GM21723 (cell line): Measurements from ENCODE around the gene FAM20C.

Experiments used
- ATAC-seq: cut with Tn5 transposase; IDR thresholded peaks from one replicate; pipeline ENCODE4 v1.9.1; 2021; ENCODE audit warnings: mild to moderate bottlenecking, moderate library complexity; ENCODE audit not compliant: unreplicated experiment

The FAM20C gene

DNA sequence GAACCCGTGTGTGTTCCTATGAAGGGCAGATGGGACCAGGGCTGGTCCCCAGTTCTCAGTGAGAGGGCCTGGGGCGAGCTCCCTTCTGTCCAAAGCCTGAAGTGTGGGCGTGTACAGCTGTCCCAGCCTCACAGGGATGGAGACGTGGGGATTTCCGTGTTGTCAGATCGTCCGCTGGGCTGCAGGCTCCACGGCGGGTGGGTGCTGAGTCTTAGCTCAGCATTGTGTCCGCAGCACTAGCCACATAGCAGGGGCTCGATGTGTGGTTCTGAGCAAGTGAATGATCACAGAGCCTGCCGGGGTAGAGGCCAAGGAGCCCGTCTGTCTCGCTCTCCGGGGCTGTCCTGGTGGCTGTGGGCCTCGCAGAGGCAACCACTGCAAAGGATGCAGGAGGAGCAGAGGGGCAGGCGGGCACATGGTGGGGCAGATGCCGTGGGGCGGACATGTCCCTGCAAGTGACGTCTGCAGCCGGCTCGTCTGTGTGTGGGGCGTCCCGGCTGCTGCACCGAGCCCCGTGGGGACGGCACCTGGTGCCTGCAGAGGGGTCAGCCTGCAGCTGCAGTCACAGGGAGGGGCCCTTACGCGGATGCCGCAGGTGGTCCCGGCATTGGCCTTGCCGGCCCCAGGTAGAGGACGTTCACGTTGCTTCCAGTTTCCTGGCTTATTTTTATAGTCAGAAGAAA, 30.9 kb downstream of the FAM20C start:
- no peak for ATAC-seq

DNA sequence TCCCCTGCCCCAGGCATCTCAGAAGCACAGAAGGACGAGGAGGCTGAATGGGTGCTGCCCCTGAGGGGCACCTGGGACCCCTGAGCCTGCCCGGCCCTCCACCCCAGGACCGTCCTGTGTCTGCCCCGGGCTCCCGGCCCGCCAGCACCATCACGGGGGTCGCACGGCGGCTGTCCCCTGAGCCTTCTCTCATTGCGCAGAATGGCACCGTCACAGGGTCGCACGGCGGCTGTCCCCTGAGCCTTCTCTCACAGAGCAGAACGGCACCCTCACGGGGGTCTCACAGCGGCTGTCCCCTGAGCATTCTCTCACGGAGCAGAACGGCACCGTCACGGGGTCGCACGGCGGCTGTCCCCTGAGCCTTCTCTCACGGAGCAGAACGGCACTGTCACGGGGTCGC, 31.5 kb downstream of the FAM20C start:
- ATAC-seq, result no peak

DNA sequence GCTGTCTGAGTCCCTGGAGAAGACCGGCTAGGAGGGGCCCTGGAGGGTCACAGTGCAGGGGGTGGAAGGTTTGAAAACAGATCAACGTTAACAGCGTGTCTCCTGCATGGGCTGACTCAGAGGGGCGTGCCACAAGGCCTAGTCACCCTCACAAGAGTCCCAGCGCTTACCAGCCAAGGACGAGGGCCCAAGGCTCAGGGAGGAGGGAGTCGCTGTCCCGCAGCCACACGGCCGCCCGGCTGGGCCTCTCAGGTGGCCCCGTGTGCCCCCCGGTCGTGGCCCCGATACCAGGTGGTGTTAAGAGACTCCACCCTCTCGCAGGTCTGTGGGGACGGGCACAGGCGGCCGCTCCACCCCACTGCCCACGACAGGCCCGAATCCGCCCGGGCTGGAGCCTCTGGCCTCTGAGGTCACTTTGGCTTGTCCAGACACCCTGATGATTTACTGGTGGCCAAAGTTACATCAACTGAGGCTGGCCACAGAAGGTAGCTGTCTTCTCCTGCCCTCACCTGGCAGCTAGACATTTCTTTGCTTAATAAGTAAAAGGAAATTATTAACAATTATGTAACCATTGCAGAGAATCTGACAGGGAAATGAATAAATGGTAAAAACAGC, 34.0 kb downstream of the FAM20C start:
- no peak for ATAC-seq

DNA sequence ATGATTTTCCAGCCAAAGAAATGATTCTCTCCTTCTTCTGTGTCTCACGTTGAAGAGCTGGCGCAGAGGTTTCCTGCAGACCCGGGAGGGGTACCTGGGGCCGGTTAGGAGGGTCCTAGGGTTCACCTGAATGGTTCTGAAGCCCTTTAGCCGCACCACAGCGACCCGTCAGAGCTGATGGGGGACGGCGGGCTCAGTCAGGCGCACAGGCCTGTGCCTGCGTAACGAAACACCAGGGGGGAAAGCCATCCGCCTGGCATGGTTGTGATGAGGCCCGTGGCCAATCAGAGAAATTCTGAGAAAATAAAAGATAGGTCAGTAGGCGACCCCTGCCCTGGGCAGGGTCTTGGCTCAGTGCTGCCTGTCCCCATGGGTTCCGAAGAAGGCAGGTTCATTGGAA, 35.6 kb downstream of the FAM20C start:
- ATAC-seq, result no peak

DNA sequence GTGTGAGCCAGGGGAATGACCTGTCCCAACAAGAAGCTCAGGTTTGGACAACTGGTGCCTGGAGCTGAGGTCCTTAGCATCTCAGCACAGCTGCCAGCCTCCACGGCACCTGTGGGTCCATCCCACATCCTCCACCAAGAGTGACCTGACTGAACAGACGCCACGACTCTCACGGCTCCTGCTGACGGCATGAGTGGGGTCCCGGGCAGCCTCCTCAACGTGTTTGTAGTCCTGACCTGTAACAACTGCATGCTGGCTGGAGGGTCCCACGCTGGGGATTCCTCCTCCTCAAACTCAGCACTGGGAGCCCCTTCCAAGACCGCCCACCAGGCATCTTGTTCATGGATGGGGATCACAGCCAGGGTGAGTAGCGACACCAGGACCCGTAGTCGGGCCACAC, 36.2 kb downstream of the FAM20C start:
- no peak for ATAC-seq

DNA sequence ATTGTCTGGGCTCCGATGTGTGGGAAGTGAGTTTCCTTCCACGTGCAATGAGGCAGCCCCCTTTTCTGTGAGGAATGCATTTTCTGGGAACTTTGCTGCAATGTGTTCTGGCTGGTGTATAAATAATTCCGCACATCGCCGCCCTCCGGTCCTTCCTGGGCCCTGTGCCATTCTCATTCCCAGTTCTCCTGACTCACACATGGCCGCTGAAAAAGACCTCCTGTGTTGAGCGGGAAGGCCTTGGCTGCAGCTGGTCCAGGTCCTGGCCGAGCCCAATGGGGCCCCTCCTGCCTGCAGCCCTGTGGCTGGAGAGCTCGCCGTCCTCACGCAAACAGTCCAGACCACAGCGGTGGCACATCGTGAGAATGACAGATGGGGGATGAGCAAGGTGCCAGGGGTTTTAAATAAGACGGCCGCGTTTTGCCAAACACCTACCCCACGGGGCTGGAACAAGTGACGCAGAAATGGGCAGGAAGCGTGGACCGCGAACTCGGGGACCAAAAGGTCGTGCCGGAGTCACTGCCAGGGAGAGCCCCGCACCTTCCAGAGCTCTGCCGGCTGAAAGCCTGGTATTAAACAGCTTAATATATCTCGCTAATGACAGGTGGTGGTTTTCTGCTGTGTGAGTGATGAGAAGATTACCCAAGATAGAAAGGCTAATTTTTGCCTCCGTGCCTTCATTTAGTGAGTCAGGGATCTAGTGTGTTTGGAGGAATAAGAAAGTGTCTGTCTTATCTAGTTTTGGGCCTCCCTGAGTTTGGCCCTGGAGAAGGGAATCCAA, 37.0 kb downstream of the FAM20C start:
- ATAC-seq, result no peak

DNA sequence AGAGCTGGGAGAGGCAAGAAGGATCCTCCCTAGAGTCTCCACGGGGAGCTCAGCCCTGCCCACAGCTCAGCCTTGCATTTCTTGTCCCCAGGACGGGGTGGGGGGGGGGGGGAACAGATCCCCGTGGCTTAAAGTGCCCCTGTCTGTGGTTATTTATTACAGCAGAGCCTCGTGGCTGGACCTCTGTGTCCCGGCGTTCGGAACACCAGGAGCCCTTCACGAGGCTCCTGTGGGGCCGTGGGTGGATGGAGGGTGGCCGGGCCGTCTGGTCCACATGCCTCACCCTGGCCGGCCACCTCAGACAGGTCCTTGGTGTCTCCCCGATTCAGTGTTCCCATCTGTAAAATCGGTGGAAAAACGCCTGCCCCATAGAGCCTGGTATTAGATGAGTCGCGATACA, 37.9 kb downstream of the FAM20C start:
- ATAC-seq, result no peak

DNA sequence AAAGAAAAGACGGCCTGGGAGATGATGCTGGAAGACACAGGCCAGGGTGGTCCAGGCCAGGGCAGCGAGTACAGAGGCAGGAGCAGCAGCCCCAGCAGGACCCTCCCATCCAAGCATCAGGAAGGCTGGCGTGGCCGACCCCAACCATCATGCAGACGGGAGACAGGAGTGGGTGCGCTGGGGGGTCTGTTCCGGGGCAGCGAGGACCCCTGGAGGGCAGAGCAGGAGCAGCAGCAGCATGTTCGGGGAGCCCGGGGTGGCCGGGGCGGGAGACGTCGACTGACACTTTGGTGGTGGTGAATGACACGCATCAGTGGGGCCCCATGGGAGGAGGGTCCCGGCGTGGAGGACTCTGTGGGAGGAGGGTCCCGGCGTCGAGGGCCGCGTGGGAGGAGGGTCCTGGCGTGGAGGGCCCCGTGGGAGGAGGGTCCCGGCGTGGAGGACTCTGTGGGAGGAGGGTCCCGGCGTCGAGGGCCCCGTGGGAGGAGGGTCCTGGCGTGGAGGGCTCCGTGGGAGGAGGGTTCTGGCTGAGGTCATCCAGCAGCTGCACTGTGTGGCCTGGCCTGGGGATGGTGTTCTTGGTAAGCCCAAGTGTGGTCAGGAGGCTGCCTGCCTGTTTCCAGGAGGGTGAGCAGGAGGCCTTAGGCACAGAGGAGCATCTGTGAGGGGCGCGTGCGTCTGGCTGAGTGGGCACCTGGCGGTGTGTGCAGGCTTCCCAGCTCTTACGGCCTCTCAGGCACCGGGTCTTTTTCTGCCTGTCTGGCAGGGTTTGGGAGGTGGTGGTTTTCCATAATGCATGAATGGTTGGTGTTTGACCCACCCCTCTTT, 38.9 kb downstream of the FAM20C start:
- no peak for ATAC-seq

DNA sequence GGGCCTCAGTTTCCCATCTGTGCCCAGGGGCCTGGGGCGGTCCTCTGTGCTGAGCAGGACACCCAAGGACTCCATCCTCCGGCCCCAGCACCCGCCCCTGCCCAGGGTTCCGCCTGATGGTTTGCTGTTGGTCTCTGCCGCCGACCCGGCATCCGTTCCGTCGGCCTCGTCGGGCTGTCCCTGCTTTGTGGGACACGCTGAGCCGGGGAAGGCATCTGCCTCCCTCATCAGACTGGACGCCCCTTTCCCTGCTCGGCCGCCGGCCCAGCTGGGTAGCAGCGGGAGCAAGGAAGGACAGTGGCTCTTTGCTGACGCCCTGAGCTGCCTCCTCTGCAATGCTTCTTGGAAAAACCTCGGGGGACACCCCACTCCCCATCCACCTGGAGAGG, 39.5 kb downstream of the FAM20C start:
- no peak for ATAC-seq

DNA sequence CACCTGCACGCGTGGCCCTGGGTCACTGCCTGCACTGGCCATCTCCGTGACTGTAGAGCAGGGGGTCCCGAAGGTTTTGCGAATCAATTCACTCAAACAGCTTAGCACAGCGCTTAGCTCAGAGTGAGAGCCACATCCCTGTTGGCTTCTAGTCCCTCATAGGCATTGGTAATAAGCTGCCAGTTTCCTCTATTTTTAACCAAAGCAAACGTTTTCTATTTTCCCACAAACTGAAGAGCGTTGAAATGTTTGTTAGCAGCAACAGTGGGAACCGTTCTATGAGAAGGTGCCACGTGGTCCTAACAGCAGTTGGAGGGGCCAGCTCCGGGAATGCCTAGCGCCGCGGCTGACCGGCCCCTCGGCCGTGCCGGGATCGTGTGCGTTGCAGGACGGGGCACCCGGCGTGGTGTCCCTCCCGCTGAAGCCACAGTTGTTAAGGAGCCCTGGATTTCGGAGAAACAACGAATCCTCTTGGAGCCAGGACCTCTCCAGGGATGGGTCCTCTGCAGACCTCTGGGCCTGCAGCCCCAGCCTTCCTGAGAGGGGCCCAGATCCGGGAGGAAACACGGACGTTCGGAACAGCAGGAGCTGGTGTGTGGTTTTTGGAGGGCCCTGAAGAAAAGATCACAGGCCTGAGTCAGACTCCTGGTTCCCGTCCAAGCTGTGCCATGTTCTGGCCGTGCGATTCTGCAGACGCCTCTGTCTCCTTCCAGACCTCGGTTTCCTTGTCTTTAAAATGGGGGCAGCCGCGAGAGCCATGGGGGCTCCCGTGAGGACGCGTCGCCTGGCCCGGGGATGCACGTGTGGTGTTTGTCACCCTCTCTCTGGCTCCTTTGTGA, 40.3 kb downstream of the FAM20C start:
- ATAC-seq, result no peak

DNA sequence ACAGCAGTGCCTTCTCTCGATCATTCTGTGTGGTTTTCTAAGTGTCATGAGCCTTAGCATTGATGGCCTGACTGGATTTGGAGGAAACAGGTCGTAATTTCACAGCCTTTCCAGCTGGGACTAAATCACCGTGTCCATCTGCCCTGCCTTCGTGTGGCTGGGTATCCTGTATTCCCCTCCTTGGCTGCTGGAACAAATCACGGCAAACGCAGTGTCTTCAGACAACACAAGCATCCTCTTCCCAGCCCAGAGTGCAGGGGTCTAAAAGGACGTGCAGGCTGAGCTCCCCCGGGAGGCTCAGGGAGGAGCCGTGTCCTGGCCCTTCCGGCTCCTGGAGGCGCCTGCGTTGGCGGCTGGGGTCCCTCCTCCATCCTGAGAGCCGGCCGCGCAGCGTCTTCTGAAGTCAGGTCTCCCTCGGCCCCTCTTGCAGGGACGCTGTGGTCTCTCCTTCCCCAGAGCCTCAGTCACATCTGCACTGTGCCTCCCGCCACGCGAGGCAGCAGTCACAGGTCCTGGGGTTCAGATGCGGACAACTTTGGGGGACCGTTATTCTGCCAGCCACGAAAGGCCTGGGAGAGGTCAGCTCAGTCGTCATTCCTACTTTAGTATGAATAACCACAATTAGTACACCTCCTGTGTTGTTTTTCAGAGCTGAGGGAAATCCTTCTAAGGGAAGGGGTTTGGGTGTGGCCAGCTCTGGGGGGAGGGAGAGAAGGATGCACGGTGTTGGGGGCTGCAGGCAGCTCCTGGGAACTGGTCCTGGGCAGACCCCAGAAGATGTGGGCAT, 41.1 kb downstream of the FAM20C start:
- no peak for ATAC-seq

DNA sequence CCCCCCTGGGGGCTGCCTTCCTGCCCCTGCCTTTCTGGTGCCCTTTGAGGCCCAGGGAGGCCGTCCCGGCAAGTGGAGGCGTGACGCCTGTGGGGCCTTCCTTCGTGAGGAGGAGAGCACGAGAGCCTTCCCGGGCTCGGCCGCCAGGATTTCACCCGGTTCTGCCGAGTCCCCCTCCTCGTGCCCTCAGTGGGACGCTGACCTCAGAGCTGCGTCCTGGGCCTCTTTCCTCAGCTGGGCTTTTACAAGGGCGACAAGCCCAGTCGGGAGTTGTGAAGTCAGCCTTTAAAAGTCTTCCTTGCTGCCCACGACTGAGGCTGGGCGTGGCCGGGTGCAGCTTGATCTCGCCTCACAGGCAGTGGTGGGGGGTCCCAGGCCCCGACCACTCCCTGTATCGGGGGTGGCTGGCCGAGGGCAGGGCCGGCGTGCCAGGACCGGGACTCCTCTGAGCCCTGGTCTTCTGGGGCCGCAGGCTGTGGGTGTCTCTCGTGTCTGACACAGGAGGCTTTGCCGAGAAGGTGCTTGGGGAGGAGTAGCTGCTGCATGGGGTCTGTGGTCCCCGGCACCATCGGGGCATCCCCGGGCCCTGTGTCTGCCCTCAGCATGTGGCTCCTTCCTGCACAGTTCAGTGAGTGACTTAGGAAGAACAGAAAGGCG, 41.8 kb downstream of the FAM20C start:
- no peak for ATAC-seq

DNA sequence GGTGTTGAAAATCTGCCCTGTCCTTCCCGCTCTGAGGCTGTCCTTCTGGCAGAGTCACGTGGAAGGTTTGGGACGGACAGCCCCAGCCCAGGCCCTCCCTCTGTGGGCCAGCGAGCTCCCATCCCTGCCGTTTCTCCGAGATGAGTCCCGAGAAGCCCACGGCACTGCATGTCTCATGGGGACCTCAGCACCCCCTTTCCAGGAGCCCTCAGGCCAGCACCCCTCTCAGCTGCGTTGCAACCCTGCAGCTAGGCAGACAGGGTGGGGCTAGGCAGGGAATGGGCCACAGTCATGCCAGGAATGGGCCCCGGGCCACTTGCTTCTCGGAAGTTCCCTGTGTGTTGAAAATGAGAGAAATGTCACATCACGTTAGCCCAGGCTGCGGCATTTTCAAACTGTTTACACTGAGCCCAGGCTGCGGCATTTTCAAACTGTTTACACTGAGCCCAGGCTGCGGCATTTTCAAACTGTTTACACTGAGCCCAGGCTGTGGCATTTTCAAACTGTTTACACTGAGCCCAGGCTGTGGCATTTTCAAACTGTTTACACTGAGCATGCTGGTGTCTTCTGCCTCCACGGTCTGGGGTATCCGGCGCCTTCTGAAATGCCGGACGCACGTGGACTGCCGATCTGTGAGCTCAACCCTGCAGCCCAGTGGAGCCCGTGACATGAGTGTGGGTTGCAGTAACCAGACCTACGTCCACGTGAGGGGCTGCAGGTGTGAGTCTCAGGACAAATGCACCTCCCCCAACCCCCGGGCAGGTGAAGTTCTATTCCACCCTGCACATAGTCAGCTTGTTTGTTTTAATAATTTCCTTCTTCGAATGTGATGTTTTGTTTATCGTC, 42.6 kb downstream of the FAM20C start:
- ATAC-seq, result no peak

DNA sequence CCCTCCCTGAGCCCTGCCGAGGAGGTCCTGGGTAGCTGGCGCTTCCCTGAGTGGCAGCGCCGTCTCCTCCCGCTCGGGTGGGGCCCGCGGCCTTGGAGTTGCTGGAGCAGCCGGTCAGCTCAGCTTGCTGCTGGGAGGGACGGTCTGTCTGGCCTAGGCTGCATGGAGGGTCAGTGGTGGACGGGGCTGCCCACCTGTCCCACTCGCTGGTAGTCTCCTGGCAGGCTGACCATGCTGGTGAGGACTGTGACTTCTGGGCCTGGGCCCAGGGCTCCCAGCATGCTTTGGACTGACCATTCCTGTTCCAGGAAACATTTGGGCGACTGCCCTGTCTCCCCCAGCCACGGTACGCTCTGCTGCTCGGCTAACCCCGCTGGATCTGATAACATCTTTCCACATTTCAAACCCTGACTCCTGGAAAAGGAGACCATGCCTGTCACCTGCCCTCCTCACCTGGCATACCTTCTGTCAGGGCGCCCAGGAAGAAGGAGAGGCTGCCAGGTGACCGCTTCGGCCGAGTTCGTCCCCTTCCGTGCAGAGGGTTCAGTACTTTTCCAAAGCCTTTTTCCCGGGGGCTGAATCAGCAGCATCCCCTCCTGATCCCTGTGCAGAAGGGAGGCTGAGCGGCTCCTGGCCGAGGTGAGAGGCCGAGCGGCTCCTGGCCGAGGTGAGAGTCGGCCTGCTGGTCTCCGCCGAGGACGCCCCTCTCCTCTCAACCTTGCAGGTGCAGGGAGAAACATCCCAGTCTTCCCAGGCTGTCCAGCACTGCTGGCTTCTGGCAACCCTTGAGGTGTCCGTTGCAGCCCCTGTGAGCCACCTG, 43.4 kb downstream of the FAM20C start:
- no peak for ATAC-seq

DNA sequence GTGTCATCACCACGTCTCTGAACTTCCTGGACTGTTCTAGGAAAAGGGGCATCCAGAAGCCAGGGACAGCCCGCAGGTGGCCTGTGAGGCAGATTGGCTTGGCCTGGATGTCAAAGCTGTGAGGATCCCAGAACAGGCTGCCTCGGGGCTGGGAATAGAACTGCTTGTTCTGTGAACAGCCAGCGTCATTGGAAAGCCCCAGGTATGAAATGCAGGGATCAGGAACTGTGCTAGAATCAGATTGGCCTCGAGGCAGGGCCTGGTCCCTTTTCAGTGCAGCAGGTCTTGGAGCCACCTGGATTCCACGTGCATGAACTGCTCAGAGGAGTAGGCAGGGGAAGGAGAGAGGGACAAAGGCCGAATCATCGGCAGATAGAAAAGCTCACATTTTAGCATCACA, 44.6 kb downstream of the FAM20C start:
- ATAC-seq, result no peak

DNA sequence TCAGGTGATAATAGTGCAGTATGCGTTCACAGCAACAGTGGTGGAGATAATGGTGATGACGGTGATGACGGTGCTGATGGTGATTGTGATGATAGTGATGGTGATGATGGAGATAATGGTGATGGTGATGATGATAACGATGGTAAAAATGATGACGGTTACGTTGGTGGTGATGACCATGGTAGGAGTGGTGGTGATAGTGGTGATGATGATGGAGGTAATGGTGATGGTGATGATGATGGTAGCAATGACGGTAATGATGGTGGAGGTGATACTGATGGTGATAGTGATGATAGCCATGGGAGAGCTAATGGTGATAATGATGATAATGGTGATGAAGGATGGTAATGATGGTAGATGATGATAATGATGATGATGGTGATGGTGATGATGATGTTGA, 45.0 kb downstream of the FAM20C start:
- ATAC-seq, result no peak

DNA sequence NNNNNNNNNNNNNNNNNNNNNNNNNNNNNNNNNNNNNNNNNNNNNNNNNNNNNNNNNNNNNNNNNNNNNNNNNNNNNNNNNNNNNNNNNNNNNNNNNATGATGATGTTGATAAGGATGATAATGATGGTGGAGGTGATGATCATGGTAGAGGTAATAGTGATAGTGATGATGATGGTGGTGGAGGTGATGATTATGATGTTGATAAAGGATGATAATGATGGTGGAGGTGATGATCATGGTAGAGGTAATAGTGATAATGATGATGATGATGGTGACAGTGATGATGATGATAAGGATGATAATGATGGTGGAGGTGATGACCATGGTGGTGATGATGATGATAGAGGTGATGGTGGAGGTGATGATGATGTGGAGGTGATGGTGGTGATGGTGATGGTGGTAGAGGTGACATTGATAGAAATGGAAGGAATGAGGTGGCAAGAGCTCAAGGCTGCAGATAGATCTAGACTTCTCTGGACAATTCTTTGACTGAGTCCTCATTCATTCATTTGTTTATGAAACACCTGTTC, 47.8 kb downstream of the FAM20C start:
- ATAC-seq, result no peak
